HepG2 (cell line): ENCODE data around the gene P2RY2. TPM values are rescaled to one million over a fixed set of nuclear protein-coding genes. Genes with fewer than 3 reads are reported as not detected.

ENCODE experiments used
- CCDC6 ChIP-seq: sonication (generic); formaldehyde crosslinking; IDR thresholded peaks from 2 replicates; pipeline ENCODE4 v1.8.1; 2022; ENCODE audit warnings: mild to moderate bottlenecking, missing genetic modification reagents, moderate library complexity
- CREB1 ChIP-seq, 2 experiments: fragments of 450-650 bp in 1 of 2; IDR thresholded peaks; 2 replicates each; pipeline ENCODE4 v1.6.1; 2016 to 2017; ENCODE audit warnings: control low read depth in 1 of 2, mild to moderate bottlenecking in 1 of 2, missing compliant biosample characterization in 1 of 2, missing genetic modification characterization in 1 of 2
- EEA1 ChIP-seq: sonication (generic); formaldehyde crosslinking; IDR thresholded peaks from 2 replicates; pipeline ENCODE4 v1.5.1; 2020; ENCODE audit warnings: mild to moderate bottlenecking, missing genetic modification reagents, borderline replicate concordance
- ELF3 ChIP-seq: IDR thresholded peaks from 2 replicates; pipeline ENCODE4 v1.6.1; 2016; ENCODE audit warnings: missing genetic modification reagents, missing compliant biosample characterization
- FOXA3 ChIP-seq: IDR thresholded peaks from 2 replicates; pipeline ENCODE4 v1.6.1; 2016; ENCODE audit warnings: missing genetic modification reagents, missing compliant biosample characterization
- ISX ChIP-seq: sonication (generic); formaldehyde crosslinking; conservative IDR thresholded peaks from 2 replicates; pipeline ENCODE4 v1.5.0; 2020; ENCODE audit warnings: missing genetic modification reagents
- KDM5A ChIP-seq: fragments of 200-600 bp; sonication (generic); IDR thresholded peaks from 2 replicates; pipeline ENCODE4 v1.7.0; 2018; ENCODE audit warnings: antibody characterized with exemption, mild to moderate bottlenecking, low read length, borderline replicate concordance
- PITX1 ChIP-seq: sonication (generic); formaldehyde crosslinking; IDR thresholded peaks from 2 replicates; pipeline ENCODE4 v1.5.1; 2020; ENCODE audit warnings: mild to moderate bottlenecking, missing genetic modification reagents
- SMAD9 ChIP-seq: sonication (generic); formaldehyde crosslinking; IDR thresholded peaks from 2 replicates; pipeline ENCODE4 v1.5.1; 2020; ENCODE audit warnings: mild to moderate bottlenecking, missing genetic modification reagents
- THAP11 ChIP-seq: IDR thresholded peaks from 2 replicates; pipeline ENCODE4 v1.6.1; 2016; ENCODE audit warnings: missing biosample characterization, missing genetic modification reagents
- ZBTB4 ChIP-seq: sonication (generic); formaldehyde crosslinking; IDR thresholded peaks from 2 replicates; pipeline ENCODE4 v1.4.0; 2020; ENCODE audit warnings: missing genetic modification reagents, mild to moderate bottlenecking, borderline replicate concordance
- ZBTB7B ChIP-seq: sonication (generic); formaldehyde crosslinking; IDR thresholded peaks from 2 replicates; pipeline ENCODE4 v1.4.0; 2020; ENCODE audit warnings: missing genetic modification reagents
- ZFX ChIP-seq: sonication (generic); formaldehyde crosslinking; IDR thresholded peaks from 2 replicates; pipeline ENCODE4 v1.4.0; 2020; ENCODE audit warnings: mild to moderate bottlenecking, low read depth, missing genetic modification reagents, moderate library complexity
- ZNF331 ChIP-seq: sonication (generic); formaldehyde crosslinking; IDR thresholded peaks from 2 replicates; pipeline ENCODE4 v1.4.0; 2020; ENCODE audit warnings: missing genetic modification reagents
- ZNF552 ChIP-seq: sonication (generic); formaldehyde crosslinking; IDR thresholded peaks from 2 replicates; pipeline ENCODE4 v1.9.0; 2022; ENCODE audit warnings: missing genetic modification reagents, mild to moderate bottlenecking, borderline replicate concordance
- ZNF570 ChIP-seq: sonication (generic); formaldehyde crosslinking; IDR thresholded peaks from 2 replicates; pipeline ENCODE4 v1.4.0; 2020; ENCODE audit warnings: mild to moderate bottlenecking, missing genetic modification reagents, borderline replicate concordance
- ZNF790 ChIP-seq: sonication (generic); formaldehyde crosslinking; IDR thresholded peaks from 2 replicates; pipeline ENCODE4 v1.8.0; 2022; ENCODE audit warnings: missing genetic modification reagents, mild to moderate bottlenecking, borderline replicate concordance
- ZNF792 ChIP-seq: IDR thresholded peaks from 2 replicates; pipeline ENCODE4 v1.6.1; 2016
- ZNF800 ChIP-seq: sonication (generic); formaldehyde crosslinking; IDR thresholded peaks from 2 replicates; pipeline ENCODE4 v1.4.0; 2020; ENCODE audit warnings: missing genetic modification reagents
- polyA plus RNA-seq, 8 experiments: library from polyadenylated mRNA; depleted of rRNA in 3 of 8; stranded (reverse) in 7 of 8; unstranded in 1 of 8; fragments of >200 nt; fragmentation: Illumina TruSeq in 4 of 8; extraction: Trizol in 4 of 8; gene quantifications; 2 replicates each; pipeline versions ENCODE4 v1.2.1 to v1.2.3, GENCODE V29; 2011 to 2016; ENCODE audit warnings: low read depth in 4 of 8, missing spikeins in 1 of 8, mixed read lengths in 1 of 8; ENCODE audit not compliant: insufficient read depth in 1 of 8
- total RNA-seq, 5 experiments: library from RNA; depleted of rRNA; stranded (reverse); fragments of >200 nt; fragmentation: Illumina TruSeq; extraction: Trizol; gene quantifications; 2 replicates each; pipeline ENCODE4 v1.2.3, GENCODE V29; 2016; ENCODE audit warnings: low read depth in 1 of 5

P2RY2 gene
- total and polyA plus RNA-seq, 2 of the 13 experiments (the other 11 are each of a cell fraction or from before 2014, with no cell fraction given): 0.95 to 3.1 TPM

- TF ChIP-seq ZNF570 (CRISPR knock-in tag) (no peak), SMAD9 (CRISPR knock-in tag) (0 out of 2 replicates have a peak, but pooled peaks have one; percentile 38), ZNF552 (no peak), ZBTB7B (peak; percentile 60; the same call in 1 of the 2 replicates), ISX (CRISPR knock-in tag) (no peak), PITX1 (CRISPR knock-in tag) (peak; percentile 57; the same call in 1 of the 2 replicates), ZNF790 (no peak), ZBTB4 (CRISPR knock-in tag) (0 out of 2 replicates have a peak, but pooled peaks have one; percentile 69), ZNF800 (CRISPR knock-in tag) (no peak), EEA1 (CRISPR knock-in tag) (no peak), CCDC6 (CRISPR knock-in tag) (no peak), ZNF331 (peak; percentile 42; the same call in 1 of the 2 replicates), ZNF792 (CRISPR knock-in tag) (0 out of 2 replicates have a peak, but pooled peaks have one; percentile 19), ELF3 (CRISPR knock-in tag) (peak; percentile 36; the same call in 1 of the 2 replicates), THAP11 (CRISPR knock-in tag) (peak; percentile 6; the same call in 1 of the 2 replicates), FOXA3 (peak; percentile 61), KDM5A (no peak), CREB1 (IDR thresholded peaks at IDR 0.05) (no peak), CREB1 (CRISPR knock-in tag; IDR thresholded peaks at IDR 0.05) (peak; percentile 12; the same call in 1 of the 2 replicates), ZFX (peak; percentile 82)
These were observed 41.8 kb upstream of the P2RY2 start (continued) for GRCh38 chr11:73176145-73176873.
